ENCODE results near the gene DKK1. TPM values are rescaled to one million over a fixed set of nuclear protein-coding genes. Genes with fewer than 3 reads are reported as not detected.

Gene DKK1
- total and polyA plus RNA-seq, 2 of the 13 experiments (the other 11 are each of a cell fraction or from before 2014, with no cell fraction given): 123 to 262 TPM

DNA sequence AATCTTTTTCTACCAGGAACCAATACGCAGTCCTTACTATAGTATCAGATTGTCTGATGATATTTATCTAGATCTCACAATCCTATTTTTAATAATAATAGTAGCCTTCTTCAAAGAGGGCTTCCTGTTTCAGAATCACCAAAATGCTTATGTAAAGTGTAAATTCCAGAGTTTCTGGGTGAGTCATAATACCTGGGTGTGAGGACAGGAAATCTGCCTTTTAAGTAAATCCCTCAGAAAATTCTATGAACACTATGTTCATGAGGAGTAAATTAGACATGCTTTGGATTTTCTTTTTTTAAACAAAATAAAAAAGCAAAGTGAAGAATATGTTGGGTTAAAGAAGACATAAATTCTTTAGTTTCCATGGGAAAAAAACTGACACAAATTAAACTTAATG, 20.5 kb downstream of the DKK1 start:
- ChIA-PET POLR2A (no interaction called here), CTCF (ENCODE audit: low intra/inter-chr PET ratio, low total read pairs) (no interaction called here)
- Histone ChIP-seq H3K4me1 (ENCODE audit: insufficient read depth, low read length) (peaks cover 41% of the 10 kb centered on the region), H3K9me3 (ENCODE audit: low read length) (no peaks in the 10 kb centered on the region), H3K9ac (ENCODE audit: insufficient read depth, low read depth, low read length) (no peak overlapping the region), H4K20me1 (ENCODE audit: insufficient read depth, low read length) (no peaks in the 10 kb centered on the region), H3K4me2 (ENCODE audit: low read depth, low read length) (no peak overlapping the region), H3K36me3 (replicated peaks in 1 of 2; ENCODE audit: control insufficient read depth in 1 of 2, insufficient read depth in 2 of 2, low read length in 2 of 2) (no peaks in the 10 kb centered on the region), H3K27ac (ENCODE audit: extremely low read length, insufficient read depth, low read length) (no peak overlapping the region), H3K79me2 (ENCODE audit: insufficient read depth, low read length) (no peaks in the 10 kb centered on the region), H2AFZ (ENCODE audit: low read length) (no peak overlapping the region), H3K27me3 (ENCODE audit: control insufficient read depth in 1 of 2, insufficient read depth in 2 of 2, low read length in 2 of 2) (no peaks in the 10 kb centered on the region), H3K4me3 (replicated peaks in 1 of 3; ENCODE audit: insufficient read depth in 1 of 3, low read depth in 2 of 3, low read length in 3 of 3) (no peak overlapping the region)
- BruUV-seq (replicated peaks): no TSS peak
- ATAC-seq (no peak), DNase-seq (ENCODE audit: low spot score) (peak; percentile 57), FAIRE-seq (no peak)
- in situ Hi-C loops (cut with HindIII; ENCODE audit: extremely low pct_ligation_motif_present, low pct_unique_long_range_greater_than_20kb) (no loop called here), intact Hi-C loops (cut with micrococcal nuclease; ENCODE audit: unreplicated experiment) (no loop called here)
- WGBS (ENCODE audit: low lambda C conversion rate): 46% methylated on average over 1 of the region's 1 CpG
- TF ChIP-seq IRF1 (CRISPR knock-in tag; IDR thresholded peaks at IDR 0.05; ENCODE audit: low read depth) (no peak), ZNF331 (CRISPR knock-in tag; IDR thresholded peaks at IDR 0.05) (no peak), GABPA (IDR thresholded peaks at IDR 0.05; ENCODE audit: low read depth, low read length) (no peak), GABPA (CRISPR knock-in tag; IDR thresholded peaks at IDR 0.05; ENCODE audit: low read depth) (0 out of 2 replicates have a peak, but pooled peaks have one; percentile 13), TEAD3 (CRISPR knock-in tag; optimal IDR thresholded peaks at IDR 0.05; ENCODE audit: borderline replicate concordance) (peak; percentile 23), SOX5 (CRISPR knock-in tag; IDR thresholded peaks at IDR 0.05; ENCODE audit: borderline replicate concordance) (peak; percentile 27; the same call in 1 of the 2 replicates), NRL (CRISPR knock-in tag; IDR thresholded peaks at IDR 0.05; ENCODE audit: borderline replicate concordance) (no peak), PRPF4 (IDR thresholded peaks at IDR 0.05; ENCODE audit: low read depth, low read length, poor library complexity, severe bottlenecking) (no peak), ELF3 (CRISPR knock-in tag; IDR thresholded peaks at IDR 0.05) (0 out of 2 replicates have a peak, but pooled peaks have one; percentile 27), RNF219 (CRISPR knock-in tag; IDR thresholded peaks at IDR 0.05) (no peak), PAF1 (CRISPR knock-in tag; IDR thresholded peaks at IDR 0.05) (no peak), EP300 (IDR thresholded peaks at IDR 0.05; ENCODE audit: low read depth in 2 of 2, low read length in 2 of 2) (0 out of 4 replicates have a peak, but pooled peaks of 1 of the 2 experiments have one; percentile 15), EP300 (CRISPR knock-in tag; IDR thresholded peaks at IDR 0.05; ENCODE audit: borderline replicate concordance) (no peak), FOSL1 (CRISPR knock-in tag; IDR thresholded peaks at IDR 0.05; ENCODE audit: borderline replicate concordance) (peak; percentile 51; the same call in 1 of the 2 replicates), CREB1 (IDR thresholded peaks at IDR 0.05) (no peak), CREB1 (CRISPR knock-in tag; IDR thresholded peaks at IDR 0.05) (0 out of 2 replicates have a peak, but pooled peaks have one; percentile 5), FOXA3 (CRISPR knock-in tag; IDR thresholded peaks at IDR 0.05) (0 out of 2 replicates have a peak, but pooled peaks have one; percentile 9), RARA (CRISPR knock-in tag; IDR thresholded peaks at IDR 0.05) (peak; percentile 11; the same call in 1 of the 2 replicates)
- TF ChIP-seq, protein P1, sequence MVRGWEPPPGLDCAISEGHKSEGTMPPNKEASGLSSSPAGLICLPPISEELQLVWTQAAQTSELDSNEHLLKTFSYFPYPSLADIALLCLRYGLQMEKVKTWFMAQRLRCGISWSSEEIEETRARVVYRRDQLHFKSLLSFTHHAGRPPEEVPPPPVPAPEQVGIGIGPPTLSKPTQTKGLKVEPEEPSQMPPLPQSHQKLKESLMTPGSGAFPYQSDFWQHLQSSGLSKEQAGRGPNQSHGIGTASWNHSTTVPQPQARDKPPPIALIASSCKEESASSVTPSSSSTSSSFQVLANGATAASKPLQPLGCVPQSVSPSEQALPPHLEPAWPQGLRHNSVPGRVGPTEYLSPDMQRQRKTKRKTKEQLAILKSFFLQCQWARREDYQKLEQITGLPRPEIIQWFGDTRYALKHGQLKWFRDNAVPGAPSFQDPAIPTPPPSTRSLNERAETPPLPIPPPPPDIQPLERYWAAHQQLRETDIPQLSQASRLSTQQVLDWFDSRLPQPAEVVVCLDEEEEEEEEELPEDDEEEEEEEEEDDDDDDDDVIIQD (CRISPR knock-in tag; IDR thresholded peaks at IDR 0.05; ENCODE audit: low read depth): peak; percentile 36; the same call in 1 of the 2 replicates
- TF ChIP-seq, protein P2, sequence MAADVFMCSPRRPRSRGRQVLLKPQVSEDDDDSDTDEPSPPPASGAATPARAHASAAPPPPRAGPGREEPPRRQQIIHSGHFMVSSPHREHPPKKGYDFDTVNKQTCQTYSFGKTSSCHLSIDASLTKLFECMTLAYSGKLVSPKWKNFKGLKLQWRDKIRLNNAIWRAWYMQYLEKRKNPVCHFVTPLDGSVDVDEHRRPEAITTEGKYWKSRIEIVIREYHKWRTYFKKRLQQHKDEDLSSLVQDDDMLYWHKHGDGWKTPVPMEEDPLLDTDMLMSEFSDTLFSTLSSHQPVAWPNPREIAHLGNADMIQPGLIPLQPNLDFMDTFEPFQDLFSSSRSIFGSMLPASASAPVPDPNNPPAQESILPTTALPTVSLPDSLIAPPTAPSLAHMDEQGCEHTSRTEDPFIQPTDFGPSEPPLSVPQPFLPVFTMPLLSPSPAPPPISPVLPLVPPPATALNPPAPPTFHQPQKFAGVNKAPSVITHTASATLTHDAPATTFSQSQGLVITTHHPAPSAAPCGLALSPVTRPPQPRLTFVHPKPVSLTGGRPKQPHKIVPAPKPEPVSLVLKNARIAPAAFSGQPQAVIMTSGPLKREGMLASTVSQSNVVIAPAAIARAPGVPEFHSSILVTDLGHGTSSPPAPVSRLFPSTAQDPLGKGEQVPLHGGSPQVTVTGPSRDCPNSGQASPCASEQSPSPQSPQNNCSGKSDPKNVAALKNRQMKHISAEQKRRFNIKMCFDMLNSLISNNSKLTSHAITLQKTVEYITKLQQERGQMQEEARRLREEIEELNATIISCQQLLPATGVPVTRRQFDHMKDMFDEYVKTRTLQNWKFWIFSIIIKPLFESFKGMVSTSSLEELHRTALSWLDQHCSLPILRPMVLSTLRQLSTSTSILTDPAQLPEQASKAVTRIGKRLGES (CRISPR knock-in tag; IDR thresholded peaks at IDR 0.05; ENCODE audit: borderline replicate concordance): no peak

Measured in HepG2 (cell line).